Suppressor macrophage treated with lipopolysaccharide for 1 hour (primary cell): ENCODE results near the gene NFE2L1.
"Not testable (repeated sequence)": the region's sequence is repeated elsewhere in the genome, so short reads cannot be mapped to it uniquely, and the experiment has no call there.

Experiments
- DNase-seq, 3 donors: peaks; one replicate each; pipeline ENCODE4 v3.0.0-alpha.2; 2020 to 2022

Gene NFE2L1

DNA sequence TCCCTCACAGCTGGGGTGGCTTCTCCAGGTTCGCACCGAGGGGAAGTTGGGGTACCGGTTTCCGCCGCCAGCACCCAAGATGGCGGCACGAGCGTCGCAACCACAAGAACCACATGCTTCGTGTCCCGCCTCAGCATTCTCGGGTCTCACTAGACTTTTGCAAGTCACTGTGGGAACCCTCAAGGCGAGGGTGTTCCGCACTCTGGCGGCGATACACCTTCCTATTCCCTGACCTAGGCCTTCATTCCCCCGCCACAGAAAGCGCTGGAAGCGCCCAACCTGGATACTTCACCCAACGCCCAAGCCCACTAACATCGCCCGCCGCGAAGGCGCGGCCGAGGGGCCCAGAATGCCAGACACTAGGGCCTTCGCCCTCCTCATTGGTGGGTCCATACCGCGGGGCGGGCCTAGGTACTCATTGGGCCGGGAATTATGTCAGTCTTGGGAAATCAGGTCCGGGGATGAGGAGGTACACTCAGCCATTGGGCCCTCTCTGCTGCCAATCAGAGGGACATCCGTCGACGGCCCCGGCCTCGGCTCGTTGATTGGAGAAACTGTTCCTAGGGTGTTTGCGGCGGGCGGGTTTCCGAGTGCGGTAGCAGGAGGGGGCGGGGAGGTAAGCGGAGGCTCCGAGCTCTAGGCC is at the start of gene NFE2L1:
TSS of gene NFE2L1 (plus strand) at position 619 of the 643 bp plus-strand sequence. CDS start 2,760 bp downstream, outside the sequence.
- DNase-seq: peak; percentile 99 to 100 (median 99)

DNA sequence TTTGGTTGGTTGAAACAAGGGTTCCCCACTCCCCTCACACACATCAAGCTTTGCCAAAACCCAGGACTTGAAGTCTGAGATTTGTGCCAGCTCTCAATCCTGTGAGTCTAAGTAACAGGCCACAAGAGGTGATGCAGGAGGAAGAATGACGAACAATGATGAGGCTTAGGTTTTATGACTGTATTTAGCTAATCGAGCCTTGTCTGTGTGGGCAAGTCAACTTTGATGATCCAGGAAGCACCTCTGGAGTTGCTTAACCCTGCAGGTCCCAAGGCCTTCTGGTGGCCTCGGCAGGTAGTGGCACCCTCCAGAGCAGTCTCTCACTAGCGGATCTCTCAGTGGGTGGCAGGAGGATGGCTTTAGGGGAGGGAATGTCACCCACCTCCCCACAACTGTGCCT is 48.6 kb upstream of the NFE2L1 start:
- DNase-seq: peak; percentile 51 to 83 (median 77)

- peak; percentile 81 to 91 (median 86) for DNase-seq
Observed at GRCh38 chr17:48001197-48001596, 47.0 kb upstream of the NFE2L1 start.

DNA sequence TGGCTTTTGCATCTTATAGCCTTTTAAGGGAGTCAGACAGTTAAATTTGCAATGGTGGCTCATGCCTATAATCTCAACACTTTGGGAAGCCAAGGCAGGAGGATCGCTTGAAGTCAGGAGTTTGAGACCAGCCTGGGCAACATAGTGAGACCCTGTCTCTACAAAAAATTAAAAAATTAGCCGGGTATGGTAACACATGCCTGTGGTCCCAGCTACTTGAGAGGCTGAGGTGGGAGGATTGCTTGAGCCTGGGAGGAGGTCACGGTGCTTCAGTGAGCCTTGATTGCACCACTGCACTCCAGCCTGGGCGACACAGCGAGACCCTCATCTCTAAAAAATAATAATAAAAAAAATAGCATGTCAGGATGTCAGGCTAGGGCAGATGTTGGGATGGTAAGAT is 46.5 kb upstream of the NFE2L1 start:
- not testable (repeated sequence) for DNase-seq

GRCh38 chr17:48002266-48002915 is 45.8 kb upstream of the NFE2L1 start:
- DNase-seq: peak; percentile 84 to 96 (median 93)

- DNase-seq: no peak
Observed at GRCh38 chr17:48002916-48003416, 45.2 kb upstream of the NFE2L1 start.

GRCh38 chr17:48003417-48004151 is 44.6 kb upstream of the NFE2L1 start:
- DNase-seq: peak; percentile 70 to 84 (median 76)

- DNase-seq: no peak
Observed at GRCh38 chr17:48004983-48005382, 43.2 kb upstream of the NFE2L1 start.

DNA sequence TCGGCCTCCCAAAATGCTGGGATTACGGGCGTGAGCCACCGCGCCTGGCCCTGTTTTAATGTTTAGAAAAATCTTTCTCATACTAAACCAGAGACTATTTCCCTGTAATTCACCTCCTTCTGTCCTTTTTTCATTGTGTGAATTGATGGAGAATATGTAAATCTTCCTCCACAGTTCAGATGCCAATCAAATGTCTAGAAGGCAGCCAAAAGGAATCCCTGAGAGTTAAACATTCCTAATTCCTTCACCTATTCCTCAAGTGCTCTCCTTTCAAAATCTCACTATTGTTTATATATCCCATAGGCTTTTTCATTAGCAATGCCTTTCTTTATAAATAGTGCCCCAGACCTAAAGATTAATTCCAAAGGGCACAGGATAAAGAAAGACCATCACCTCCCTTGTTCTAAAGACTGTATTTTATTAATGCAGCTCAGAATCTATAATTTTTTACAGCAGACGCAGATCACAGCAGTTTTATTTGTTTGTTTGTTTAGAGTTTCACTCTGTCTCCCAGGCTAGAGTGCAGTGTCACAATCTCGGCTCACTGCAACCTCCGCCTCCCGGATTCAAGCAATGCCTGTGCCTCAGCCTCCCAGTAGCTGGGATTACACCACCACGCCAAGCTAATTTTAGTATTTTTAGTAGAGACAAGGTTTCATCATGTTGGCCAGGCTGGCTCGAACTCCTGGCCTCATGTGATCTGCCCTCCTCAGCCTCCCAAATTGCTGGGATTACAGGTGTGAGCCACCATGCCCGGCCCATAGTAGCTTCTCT is 41.0 kb upstream of the NFE2L1 start:
- peak in 1 of 3 donors; percentile 42 for DNase-seq

DNA sequence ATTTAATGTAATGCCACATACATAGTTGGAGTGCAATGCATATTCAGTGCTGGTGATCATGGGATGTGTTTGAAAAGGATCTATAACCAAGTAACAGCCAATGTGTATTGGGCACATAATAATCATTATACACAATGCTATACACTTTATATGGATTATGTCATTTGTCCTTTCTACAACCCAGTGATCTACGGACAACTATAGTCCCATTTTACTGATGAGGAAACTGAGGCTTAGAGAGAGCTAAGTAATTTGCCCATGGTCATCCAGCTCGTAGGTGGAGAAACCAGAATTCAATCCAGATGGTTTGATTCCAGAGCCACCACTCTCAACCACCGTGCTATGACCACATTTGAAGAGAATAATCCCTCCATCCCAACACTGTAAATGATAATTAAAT is 38.0 kb upstream of the NFE2L1 start:
- DNase-seq: no peak

DNA sequence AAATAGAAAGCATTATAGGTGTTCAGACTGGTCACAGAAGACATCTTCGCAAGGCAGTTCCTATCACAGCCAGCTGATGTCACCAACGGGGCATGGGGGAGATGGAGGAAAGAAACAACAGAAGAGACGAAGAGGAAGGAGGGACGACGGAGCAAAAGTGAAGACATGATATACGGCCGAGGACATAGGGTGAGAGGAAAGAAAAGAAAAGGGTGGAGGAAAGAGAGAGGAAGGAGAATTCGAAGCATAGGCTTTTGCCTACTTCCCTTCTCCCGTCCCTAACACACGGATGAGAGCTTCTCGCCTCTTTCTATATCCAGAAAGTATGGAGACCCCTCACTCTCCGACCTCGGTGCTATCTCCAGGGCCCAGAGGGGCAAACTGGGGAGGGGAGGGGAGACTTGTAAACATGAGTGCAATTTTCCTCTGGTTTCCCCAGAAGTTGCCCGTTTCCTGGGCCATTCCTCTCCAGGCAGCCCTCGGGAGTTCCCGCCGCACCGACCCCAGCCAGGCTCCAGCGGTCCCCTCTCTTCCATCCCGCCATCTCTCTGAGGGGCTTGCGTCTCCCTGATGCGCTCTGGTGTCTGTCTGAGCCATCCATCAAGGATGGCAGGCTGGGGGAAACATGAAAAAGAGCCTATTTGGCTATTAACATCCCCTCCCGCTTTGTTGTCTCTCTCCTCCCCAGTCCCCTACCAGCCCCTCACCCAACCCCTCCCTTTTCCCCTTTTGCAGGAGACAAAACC is 36.6 kb upstream of the NFE2L1 start:
- DNase-seq: peak in 2 of 3 donors; percentile 40 to 45

DNA sequence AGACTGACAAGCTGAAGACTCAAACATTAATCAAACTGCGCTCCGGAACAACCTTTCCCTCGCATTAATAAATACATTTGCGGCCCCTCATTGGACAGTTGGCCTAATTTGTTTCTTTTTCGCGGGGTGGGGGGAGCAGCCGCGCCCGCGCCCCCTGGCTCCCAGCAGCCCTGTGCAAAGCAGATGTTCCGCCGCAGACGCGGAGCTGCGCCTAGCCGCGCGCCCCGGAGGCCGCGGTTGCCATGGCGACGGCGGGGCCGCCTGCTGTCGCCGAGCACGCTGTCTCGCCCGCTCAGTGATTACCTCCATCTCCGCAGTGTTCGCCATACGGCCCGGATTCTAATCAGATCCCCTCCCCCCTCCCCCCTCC is 36.0 kb upstream of the NFE2L1 start:
- DNase-seq: peak; percentile 36 to 74 (median 46)

DNA sequence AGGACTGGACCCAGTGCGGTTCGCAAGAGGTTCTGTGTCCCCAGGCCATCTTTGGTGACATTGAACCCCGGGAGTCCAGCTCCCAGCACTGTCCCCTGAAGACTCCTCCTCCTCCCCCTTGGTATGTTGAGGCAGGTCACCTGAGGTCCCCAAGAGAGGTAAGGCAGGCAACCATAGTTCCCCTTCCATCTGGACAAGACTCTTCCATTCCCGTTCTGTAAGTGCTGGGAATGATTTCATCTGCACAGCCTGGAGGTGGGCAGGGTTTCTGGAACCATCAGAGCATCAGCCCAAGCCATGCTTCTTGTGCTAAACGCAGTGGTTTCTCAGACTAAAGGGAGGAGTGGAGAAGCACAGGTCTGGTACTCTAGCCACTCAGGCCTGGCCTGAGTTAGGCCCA is 35.5 kb upstream of the NFE2L1 start:
- DNase-seq: no peak

- DNase-seq: no peak
Observed at GRCh38 chr17:48013876-48014594, 34.1 kb upstream of the NFE2L1 start.

DNA sequence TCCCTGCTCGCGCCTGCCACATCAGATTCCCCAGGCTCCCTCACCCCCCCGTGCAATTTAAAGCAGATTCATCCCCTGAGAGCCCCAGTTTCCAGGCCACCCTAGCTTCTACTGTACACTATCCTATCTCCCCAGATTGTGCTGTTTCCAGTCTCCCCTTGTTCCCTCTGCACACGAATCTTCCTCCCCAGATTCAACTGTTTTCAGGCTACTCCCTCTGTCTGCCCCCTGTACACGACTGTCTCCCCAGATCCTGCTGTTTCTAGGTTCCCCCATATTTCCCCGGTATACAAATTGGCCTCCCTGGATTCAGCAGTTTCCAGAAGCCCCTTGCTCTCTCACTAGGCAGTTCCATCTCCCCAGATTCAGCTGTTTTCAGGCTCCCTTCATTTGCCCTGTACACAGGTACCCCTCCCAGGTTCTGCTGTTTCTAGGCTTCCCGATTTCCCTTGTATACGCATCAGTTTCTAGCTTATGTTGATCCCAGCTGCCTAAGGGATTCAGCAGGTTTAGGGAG is 33.5 kb upstream of the NFE2L1 start:
- DNase-seq: no peak

- DNase-seq: no peak
Observed at GRCh38 chr17:48016112-48016511, 32.0 kb upstream of the NFE2L1 start.

DNA sequence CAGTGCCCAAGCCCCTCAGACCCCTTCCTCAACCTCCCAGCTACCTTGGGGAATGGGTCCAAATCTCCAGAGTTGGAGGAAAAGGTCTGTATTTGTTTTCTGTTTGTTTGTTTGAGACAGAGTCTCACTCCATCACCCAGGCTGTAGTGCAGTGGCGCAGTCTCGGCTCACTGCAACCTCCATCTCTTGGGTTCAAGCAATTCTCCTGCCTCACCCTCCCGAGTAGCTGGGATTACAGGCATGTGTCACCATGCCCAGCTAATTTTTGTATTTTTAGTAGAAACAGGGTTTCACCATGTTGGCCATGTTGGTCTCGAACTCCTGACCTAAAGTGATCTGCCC is 30.4 kb upstream of the NFE2L1 start:
- not testable (repeated sequence) for DNase-seq

- peak; percentile 43 to 62 (median 60) for DNase-seq
Observed at GRCh38 chr17:48021934-48022333, 26.2 kb upstream of the NFE2L1 start.

GRCh38 chr17:48022901-48023300 is 25.3 kb upstream of the NFE2L1 start:
- DNase-seq: no peak

- peak; percentile 82 to 90 (median 84) for DNase-seq
Observed at GRCh38 chr17:48023400-48024148, 24.6 kb upstream of the NFE2L1 start.
